Caco-2 (cell line): Measurements from ENCODE around the gene RBM47. TPM values are rescaled to one million over a fixed set of nuclear protein-coding genes. Genes with fewer than 3 reads are reported as not detected.
A peak's percentile ranks its signal among the peaks of the same experiment; 100 is the strongest.

Source experiments
- BruUV-seq: library from RNA; stranded (reverse); fragments of 400-500 nt; replicated peaks from 2 replicates; lab custom pipeline; 2021; lab: Mats Ljungman, UMichigan
- CTCF ChIA-PET: fragments of 300-600 bp; sonication (Branson Sonifier 250); formaldehyde crosslinking; loops from one replicate; lab custom pipeline; 2022; ENCODE audit warnings: antibody characterized with exemption; lab: Charles Lee
- POLR2A ChIA-PET: fragments of 300-600 bp; sonication (Branson Sonifier 250); formaldehyde crosslinking; loops from one replicate; lab custom pipeline; 2022; ENCODE audit warnings: antibody characterized with exemption; lab: Charles Lee
- DNase-seq, 2 experiments: peaks; one replicate each; pipeline versions ENCODE4 v3.0.0 to v3.0.0-alpha.2; 2020 to 2022
- H3K27me3 ChIP-seq: replicated peaks from 2 replicates; pipeline ENCODE4 v1.6.0; 2011; ENCODE audit warnings: low read length; ENCODE audit not compliant: control insufficient read depth, insufficient read depth
- H3K36me3 ChIP-seq: 2 replicates; pipeline ENCODE4 v1.5.1; 2011; ENCODE audit warnings: low read length; ENCODE audit not compliant: control insufficient read depth, insufficient read depth
- H3K4me1 ChIP-seq: fragments of 250-450 bp; sonication (Bioruptor Pico); 2 replicates; pipeline ENCODE4 v1.5.1; 2020; ENCODE audit warnings: mild to moderate bottlenecking
- H3K4me3 ChIP-seq: 2 replicates; pipeline ENCODE4 v1.5.1; 2011; ENCODE audit warnings: low read depth, mild to moderate bottlenecking, control low read depth, low read length
- H3K9me3 ChIP-seq: fragments of 250-450 bp; sonication (Bioruptor Pico); 2 replicates; pipeline ENCODE4 v1.5.1; 2020; ENCODE audit warnings: mild to moderate bottlenecking, moderate library complexity
- H3K27ac Mint-ChIP-seq: one replicate; pipeline ENCODE4 v1.8.0; 2022; ENCODE audit warnings: mixed read lengths; ENCODE audit not compliant: unreplicated experiment
- H3K27me3 Mint-ChIP-seq: one replicate; pipeline ENCODE4 v1.8.0; 2022; ENCODE audit warnings: mixed read lengths; ENCODE audit not compliant: insufficient read depth, unreplicated experiment
- H3K36me3 Mint-ChIP-seq: one replicate; pipeline ENCODE4 v1.8.0; 2022; ENCODE audit warnings: mild to moderate bottlenecking, mixed read lengths; ENCODE audit not compliant: insufficient read depth, unreplicated experiment
- H3K4me1 Mint-ChIP-seq: one replicate; pipeline ENCODE4 v1.8.0; 2022; ENCODE audit warnings: low read depth, mixed read lengths; ENCODE audit not compliant: unreplicated experiment
- H3K4me3 Mint-ChIP-seq: one replicate; pipeline ENCODE4 v1.8.0; 2022; ENCODE audit warnings: mild to moderate bottlenecking, moderate library complexity, mixed read lengths; ENCODE audit not compliant: unreplicated experiment
- H3K9me3 Mint-ChIP-seq: one replicate; pipeline ENCODE4 v1.8.0; 2022; ENCODE audit warnings: mixed read lengths; ENCODE audit not compliant: unreplicated experiment
- CTCF ChIP-seq, 2 experiments: fragments of 200-600 bp in 1 of 2; IDR thresholded peaks; 1 replicate in 1 of 2; 2 replicates in 1 of 2; pipeline versions ENCODE4 v1.5.1 to v1.8.0; 2011 to 2022; ENCODE audit warnings: antibody characterized with exemption in 1 of 2, control low read depth in 1 of 2, inconsistent platforms in 1 of 2, low read depth in 1 of 2, low read length in 1 of 2, mild to moderate bottlenecking in 1 of 2, moderate library complexity in 1 of 2; ENCODE audit not compliant: insufficient read depth in 1 of 2, severe bottlenecking in 1 of 2, unreplicated experiment in 1 of 2
- intact Hi-C: fragments of 100-400 bp; cut with micrococcal nuclease; formaldehyde crosslinking; loops from one replicate; pipeline ENCODE4 v1.10.0; 2022; ENCODE audit not compliant: unreplicated experiment
- total RNA-seq: library from RNA; stranded (reverse); gene quantifications from 2 replicates; pipeline ENCODE4 v1.2.3, GENCODE V29; 2022

Gene RBM47
- total RNA-seq, 1 experiment from 2014 or later: 62.1 TPM

- no peak for TF ChIP-seq CTCF (IDR thresholded peaks at IDR 0.05; ENCODE audit: insufficient read depth in 1 of 2, low read depth in 1 of 2, low read length in 1 of 2, severe bottlenecking in 1 of 2, unreplicated experiment in 1 of 2)
Observed at GRCh38 chr4:40427128-40427527, 202.5 kb downstream of the RBM47 start.

GRCh38 chr4:40425799-40426574, 203.7 kb downstream of the RBM47 start:
- no peaks in the 10 kb centered on the region for H3K9me3 ChIP-seq
- ChIA-PET CTCF (no interaction called here), POLR2A (no interaction called here)
- Mint-ChIP-seq H3K27ac (no peak overlapping the region), H3K27me3 (no peaks in the 10 kb centered on the region), H3K4me1 (peaks cover 6% of the 10 kb centered on the region), H3K4me3 (no peak overlapping the region), H3K9me3 (no peaks in the 10 kb centered on the region), H3K36me3 (peaks cover 68% of the 10 kb centered on the region)
- TF ChIP-seq CTCF (IDR thresholded peaks at IDR 0.05; ENCODE audit: insufficient read depth in 1 of 2, low read depth in 1 of 2, low read length in 1 of 2, severe bottlenecking in 1 of 2, unreplicated experiment in 1 of 2): no peak
- BruUV-seq: no TSS peak
- 0 out of 2 replicates have a peak, but pooled peaks cover 4% of the 10 kb centered on the region for H3K4me1 ChIP-seq
- intact Hi-C loops: no loop called here
- no peak for DNase-seq
- H3K4me3 ChIP-seq: no peak overlapping the region
- no peaks in the 10 kb centered on the region for H3K27me3 ChIP-seq
- no peaks in the 10 kb centered on the region for H3K36me3 ChIP-seq

More at GRCh38 chr4:40427128-40427527, 202.5 kb downstream of the RBM47 start:
- Mint-ChIP-seq H3K27ac (no peak overlapping the region), H3K4me3 (no peak overlapping the region), H3K36me3 (peaks cover 72% of the 10 kb centered on the region), H3K4me1 (peaks cover 6% of the 10 kb centered on the region), H3K27me3 (no peaks in the 10 kb centered on the region), H3K9me3 (peaks cover 10% of the 10 kb centered on the region)
- ChIA-PET CTCF (no interaction called here), POLR2A (no interaction called here)
- H3K4me3 ChIP-seq: no peak overlapping the region
- no peak for DNase-seq
- H3K4me1 ChIP-seq: 0 out of 2 replicates have a peak, but pooled peaks cover 4% of the 10 kb centered on the region
- H3K36me3 ChIP-seq: no peaks in the 10 kb centered on the region
- H3K9me3 ChIP-seq: no peaks in the 10 kb centered on the region
- intact Hi-C loops: no loop called here
- no peaks in the 10 kb centered on the region for H3K27me3 ChIP-seq
- BruUV-seq: no TSS peak

DNA sequence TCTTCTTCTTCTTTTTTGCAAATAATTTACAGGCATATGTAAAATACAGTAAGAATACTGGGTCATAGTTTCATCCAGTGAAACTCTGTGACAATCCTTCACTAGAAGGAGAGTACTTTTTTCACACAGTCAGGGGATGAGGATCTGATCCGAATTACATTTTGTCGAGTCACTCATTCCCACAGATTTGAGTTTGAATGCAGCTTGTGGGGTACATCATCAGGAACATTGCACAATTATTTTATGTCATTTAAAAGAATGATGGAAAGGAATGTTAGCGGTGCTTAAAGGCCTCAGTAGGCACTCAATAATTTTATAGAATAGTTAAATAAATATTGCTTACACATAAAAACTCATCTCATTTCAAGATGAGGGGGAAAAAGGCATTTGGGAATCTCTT, 205.9 kb downstream of the RBM47 start:
- POLR2A ChIA-PET: no interaction called here
- H3K4me1 Mint-ChIP-seq: peaks cover 15% of the 10 kb centered on the region
- no peaks in the 10 kb centered on the region for H3K9me3 Mint-ChIP-seq
- no peak overlapping the region for H3K4me3 Mint-ChIP-seq
- Histone ChIP-seq H3K4me1 (peaks cover 17% of the 10 kb centered on the region), H3K27me3 (no peaks in the 10 kb centered on the region), H3K36me3 (no peaks in the 10 kb centered on the region), H3K9me3 (peaks cover 9% of the 10 kb centered on the region), H3K4me3 (no peak overlapping the region)
- CTCF ChIA-PET: no interaction called here
- peak overlapping the region; percentile 43 for H3K27ac Mint-ChIP-seq
- DNase-seq: no peak
- no TSS peak for BruUV-seq
- peaks cover 58% of the 10 kb centered on the region for H3K36me3 Mint-ChIP-seq
- TF ChIP-seq CTCF (IDR thresholded peaks at IDR 0.05; ENCODE audit: insufficient read depth in 1 of 2, low read depth in 1 of 2, low read length in 1 of 2, severe bottlenecking in 1 of 2, unreplicated experiment in 1 of 2): no peak
- intact Hi-C loops: no loop called here
- no peaks in the 10 kb centered on the region for H3K27me3 Mint-ChIP-seq
